Testis (tissue), 2 donors: Measurements from ENCODE around the gene FAM20C.

Experiments
- CTCF ChIP-seq, 3 experiments: fragments of 450-650 bp in 2 of 3; fragments of 200-600 bp in 1 of 3; sonication (generic) in 1 of 3; IDR thresholded peaks; one replicate each; pipeline ENCODE4 v1.5.1; 2016 to 2019; ENCODE audit warnings: antibody characterized with exemption in 3 of 3, mild to moderate bottlenecking in 2 of 3, moderate library complexity in 1 of 3
- POLR2A ChIP-seq: fragments of 450-650 bp; IDR thresholded peaks from one replicate; pipeline ENCODE4 v1.6.1; 2017; ENCODE audit warnings: antibody characterized with exemption, mild to moderate bottlenecking, moderate library complexity

DNA sequence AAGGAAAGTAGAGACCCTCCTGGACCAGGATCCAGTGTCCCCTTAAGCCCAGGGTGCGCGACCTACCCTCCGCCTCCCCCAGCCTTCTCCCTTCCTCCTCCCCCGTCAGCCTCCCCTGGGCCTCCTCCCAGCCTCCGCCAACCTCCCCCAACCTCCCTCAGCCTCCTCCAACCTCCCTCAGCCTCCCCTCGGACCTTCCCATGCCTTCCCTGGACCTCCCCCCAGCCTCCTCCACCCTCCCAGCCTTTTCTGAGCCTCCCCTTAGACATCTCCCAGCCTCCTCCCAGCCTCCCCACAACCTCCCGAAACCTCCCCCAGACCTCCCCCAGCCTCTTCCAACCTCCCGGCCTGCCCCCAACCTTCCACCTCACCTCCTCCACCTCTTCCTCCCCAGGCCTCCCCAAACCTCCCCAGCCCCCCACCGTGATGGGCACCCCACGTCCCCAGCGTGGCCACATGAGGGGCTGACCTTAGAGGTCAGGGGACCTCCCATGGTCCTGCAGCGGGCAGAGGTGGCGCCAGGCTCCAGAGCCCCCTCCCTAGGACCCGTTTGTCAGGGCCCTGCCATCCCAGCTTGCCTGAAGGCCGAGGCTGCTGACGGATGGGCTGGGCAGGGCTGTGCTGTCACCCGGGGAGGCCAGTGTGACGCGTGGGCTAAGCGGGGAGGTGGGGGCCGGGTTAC, 18.8 kb downstream of the FAM20C start:
- TF ChIP-seq POLR2A (no peak), CTCF (IDR thresholded peaks at IDR 0.05) (no peak)
